Fibroblast of lung (primary cell): ENCODE results near the gene GCA. TPM values are rescaled to one million over a fixed set of nuclear protein-coding genes. Genes with fewer than 3 reads are reported as not detected.

Source experiments
- DNase-seq, 2 donors: peaks; one replicate each; pipeline versions ENCODE4 v3.0.0 to v3.0.0-alpha.2; 2010; ENCODE audit warnings: low read depth in 2 of 2
- H2AFZ ChIP-seq: 2 replicates; pipeline ENCODE4 v1.5.1; 2012; ENCODE audit warnings: low read length, control low read depth, inconsistent platforms
- H3K27ac ChIP-seq: 2 replicates; pipeline ENCODE4 v1.5.1; 2011; ENCODE audit warnings: low read length, control low read depth; ENCODE audit not compliant: insufficient read depth
- H3K27me3 ChIP-seq: 2 replicates; pipeline ENCODE4 v1.5.1; 2011; ENCODE audit warnings: mild to moderate bottlenecking, low read length; ENCODE audit not compliant: control insufficient read depth, insufficient read depth
- H3K36me3 ChIP-seq: 2 replicates; pipeline ENCODE4 v1.5.1; 2011; ENCODE audit warnings: low read length; ENCODE audit not compliant: control insufficient read depth, insufficient read depth
- H3K4me1 ChIP-seq: 2 replicates; pipeline ENCODE4 v1.5.1; 2011; ENCODE audit warnings: low read length; ENCODE audit not compliant: control insufficient read depth, insufficient read depth; ENCODE audit errors: extremely low read depth
- H3K4me2 ChIP-seq: 2 replicates; pipeline ENCODE4 v1.5.1; 2011; ENCODE audit warnings: low read length, control low read depth; ENCODE audit not compliant: insufficient read depth; ENCODE audit errors: extremely low read depth
- H3K4me3 ChIP-seq, 4 experiments: fragments of 200-600 bp in 1 of 4; sonication (generic) in 1 of 4; replicated peaks in 1 of 4; 2 replicates each; pipeline ENCODE4 v1.5.1; 2011 to 2016; ENCODE audit warnings: low read length in 4 of 4, low read depth in 3 of 4, mild to moderate bottlenecking in 3 of 4, control low read depth in 2 of 4, inconsistent platforms in 1 of 4, mixed read lengths in 1 of 4; ENCODE audit not compliant: insufficient read depth in 1 of 4; ENCODE audit errors: control extremely low read depth in 1 of 4
- H3K79me2 ChIP-seq: 2 replicates; pipeline ENCODE4 v1.5.1; 2012; ENCODE audit warnings: mild to moderate bottlenecking, low read length, inconsistent platforms; ENCODE audit not compliant: control insufficient read depth, insufficient read depth
- H3K9ac ChIP-seq: 2 replicates; pipeline ENCODE4 v1.5.1; 2011; ENCODE audit warnings: mild to moderate bottlenecking, low read length, control low read depth; ENCODE audit not compliant: insufficient read depth
- H3K9me3 ChIP-seq: 2 replicates; pipeline ENCODE4 v1.5.1; 2012; ENCODE audit warnings: low read depth, low read length; ENCODE audit not compliant: control insufficient read depth, insufficient read depth
- H4K20me1 ChIP-seq: 2 replicates; pipeline ENCODE4 v1.5.1; 2011; ENCODE audit warnings: low read length; ENCODE audit not compliant: control insufficient read depth, insufficient read depth; ENCODE audit errors: extremely low read depth
- CTCF ChIP-seq, 2 donors: IDR thresholded peaks in 1 of 2; conservative IDR thresholded peaks in 1 of 2; 1 replicate in 1 of 2; 2 replicates in 1 of 2; pipeline ENCODE4 v1.5.1; 2011 to 2012; ENCODE audit warnings: low read length in 2 of 2, control low read depth in 1 of 2, inconsistent platforms in 1 of 2, low read depth in 1 of 2, mild to moderate bottlenecking in 1 of 2
- EZH2 ChIP-seq: IDR thresholded peaks from 2 replicates; pipeline ENCODE4 v1.5.1; 2012; ENCODE audit warnings: low read length, control low read depth, mild to moderate bottlenecking; ENCODE audit errors: missing control alignments
- polyA plus RNA-seq, 2 donors: library from polyadenylated mRNA; depleted of rRNA in 1 of 2; stranded (reverse) in 1 of 2; unstranded in 1 of 2; fragments of >200 nt; gene quantifications; 2 replicates each; pipeline ENCODE4 v1.2.1, GENCODE V29; 2011 to 2012; ENCODE audit warnings: missing spikeins in 1 of 2
- total RNA-seq: library from RNA; depleted of rRNA; stranded (reverse); fragments of >200 nt; gene quantifications from 2 replicates; pipeline ENCODE4 v1.2.1, GENCODE V29; 2014

Gene GCA
- total and polyA plus RNA-seq, 2 donors (not counting 1 experiment from before 2014, with no cell fraction given): 7.6 to 12.9 TPM

- DNase-seq: no peak
- TF ChIP-seq EZH2 (no peak), CTCF (conservative IDR thresholded peaks at IDR 0.05 in 1 of 2, IDR thresholded peaks at IDR 0.05 in 1 of 2; ENCODE audit: low read depth in 1 of 2, low read length in 2 of 2) (no peak)
- Histone ChIP-seq H3K9ac (no peak overlapping the region), H3K79me2 (no peaks in the 10 kb centered on the region), H3K27me3 (no peaks in the 10 kb centered on the region), H3K27ac (no peak overlapping the region), H3K4me2 (no peak overlapping the region), H3K36me3 (no peaks in the 10 kb centered on the region), H2AFZ (no peak overlapping the region), H3K4me3 (no peak overlapping the region), H4K20me1 (no peaks in the 10 kb centered on the region), H3K4me1 (no peaks in the 10 kb centered on the region), H3K9me3 (no peaks in the 10 kb centered on the region)
Measured at GRCh38 chr2:162400336-162400735, 56.4 kb downstream of the GCA start.

DNA sequence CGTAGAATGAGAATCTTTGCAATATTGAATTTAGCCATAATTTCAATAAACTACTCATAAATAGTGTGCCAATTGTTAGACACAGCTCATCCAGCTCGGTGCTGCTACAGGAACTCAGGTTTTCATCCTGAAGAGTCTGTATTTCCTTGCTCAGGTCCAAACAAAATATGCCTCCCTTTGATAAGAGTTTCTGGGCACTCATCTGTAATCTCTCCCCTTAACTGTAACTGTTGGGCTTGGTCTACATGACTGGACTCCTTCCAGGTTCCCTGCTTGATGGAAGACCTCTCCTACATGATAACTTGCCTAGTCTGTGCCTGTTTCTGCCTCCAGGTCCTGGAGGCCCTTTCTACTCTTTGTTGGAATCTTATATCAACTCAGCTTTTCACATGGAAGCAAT, 57.9 kb downstream of the GCA start:
- H3K27ac ChIP-seq: no peak overlapping the region
- DNase-seq: no peak
- H3K9ac ChIP-seq: no peak overlapping the region
- no peaks in the 10 kb centered on the region for H3K79me2 ChIP-seq
- no peak overlapping the region for H3K4me2 ChIP-seq
- TF ChIP-seq EZH2 (no peak), CTCF (conservative IDR thresholded peaks at IDR 0.05 in 1 of 2, IDR thresholded peaks at IDR 0.05 in 1 of 2; ENCODE audit: low read depth in 1 of 2, low read length in 2 of 2) (no peak)
- H3K27me3 ChIP-seq: no peaks in the 10 kb centered on the region
- no peaks in the 10 kb centered on the region for H3K9me3 ChIP-seq
- H3K4me3 ChIP-seq: no peak overlapping the region
- no peaks in the 10 kb centered on the region for H4K20me1 ChIP-seq
- no peaks in the 10 kb centered on the region for H3K4me1 ChIP-seq
- H3K36me3 ChIP-seq: no peaks in the 10 kb centered on the region
- H2AFZ ChIP-seq: no peak overlapping the region

GRCh38 chr2:162403884-162404283, 60.0 kb downstream of the GCA start:
- Histone ChIP-seq H3K27me3 (no peaks in the 10 kb centered on the region), H4K20me1 (no peaks in the 10 kb centered on the region), H3K9ac (no peak overlapping the region), H3K4me1 (no peaks in the 10 kb centered on the region), H3K27ac (no peak overlapping the region), H3K79me2 (no peaks in the 10 kb centered on the region), H3K4me3 (no peak overlapping the region), H3K9me3 (no peaks in the 10 kb centered on the region), H2AFZ (no peak overlapping the region), H3K36me3 (no peaks in the 10 kb centered on the region), H3K4me2 (no peak overlapping the region)
- DNase-seq: peak; percentile 43 to 73
- TF ChIP-seq EZH2 (no peak), CTCF (conservative IDR thresholded peaks at IDR 0.05 in 1 of 2, IDR thresholded peaks at IDR 0.05 in 1 of 2; ENCODE audit: low read depth in 1 of 2, low read length in 2 of 2) (no peak)

Other genes starting within 250 kb of the GCA start
- gene GCG, start 191.9 kb upstream of the GCA start, total RNA-seq: not detected in 2 replicates
- not detected in 2 replicates for gene GCG, start 191.9 kb upstream of the GCA start, polyA plus RNA-seq
- gene FAP, start 100.7 kb upstream of the GCA start, total RNA-seq: 81.9 and 96.1 TPM in 2 replicates
- gene FAP, start 100.7 kb upstream of the GCA start, polyA plus RNA-seq: 116 and 140 TPM in 2 replicates
- 10.0 and 11.4 TPM in 2 replicates for gene IFIH1, start 25.4 kb upstream of the GCA start, total RNA-seq
- gene IFIH1, start 25.4 kb upstream of the GCA start, polyA plus RNA-seq: 2.9 and 4.2 TPM in 2 replicates